Inferior parietal cortex (tissue), 1 donor: ENCODE results near the gene NAPEPLD.

Source experiments
- DNase-seq: peaks from one replicate; pipeline ENCODE4 v3.0.0-alpha.2; 2016; ENCODE audit errors: extremely low spot score

The NAPEPLD gene

DNA sequence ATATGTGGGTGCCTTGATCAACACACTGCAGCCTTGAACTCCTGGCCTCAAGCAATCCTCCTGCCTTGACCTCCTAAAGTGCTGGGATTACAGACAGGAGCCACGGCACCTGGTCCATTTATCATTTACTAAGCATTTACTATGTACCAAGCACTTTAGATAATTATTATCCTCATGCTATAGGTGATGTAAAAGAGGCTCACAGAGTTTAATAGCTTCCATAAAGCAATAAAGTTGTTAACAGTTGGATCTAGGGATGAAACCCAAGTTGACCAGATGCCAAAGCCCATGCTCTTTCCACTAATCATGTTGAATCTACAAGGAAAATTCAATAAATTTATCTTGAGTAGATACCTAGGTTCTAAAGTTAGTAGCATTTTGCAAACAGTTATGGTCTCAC lies 5.0 kb downstream of the NAPEPLD start:
- no peak for DNase-seq

DNA sequence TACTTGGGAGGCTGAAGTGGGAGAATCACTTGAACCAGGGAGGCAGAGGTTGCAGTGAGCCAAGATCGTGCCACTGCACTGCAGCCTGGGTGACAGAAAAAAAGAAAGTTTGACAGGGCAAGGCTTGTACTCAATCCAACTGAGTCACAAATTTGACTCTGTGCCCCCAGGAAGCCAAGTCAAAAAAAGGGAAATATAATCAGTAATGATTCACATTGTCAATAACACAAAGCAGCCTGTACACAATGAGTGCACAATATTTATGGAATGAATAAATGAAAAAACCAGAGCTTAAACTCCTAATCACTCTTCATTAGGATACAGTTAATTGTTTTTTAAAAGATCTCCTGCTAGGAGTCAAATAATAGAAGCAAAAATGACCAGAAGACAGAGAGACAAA lies 6.4 kb downstream of the NAPEPLD start:
- no peak for DNase-seq

DNA sequence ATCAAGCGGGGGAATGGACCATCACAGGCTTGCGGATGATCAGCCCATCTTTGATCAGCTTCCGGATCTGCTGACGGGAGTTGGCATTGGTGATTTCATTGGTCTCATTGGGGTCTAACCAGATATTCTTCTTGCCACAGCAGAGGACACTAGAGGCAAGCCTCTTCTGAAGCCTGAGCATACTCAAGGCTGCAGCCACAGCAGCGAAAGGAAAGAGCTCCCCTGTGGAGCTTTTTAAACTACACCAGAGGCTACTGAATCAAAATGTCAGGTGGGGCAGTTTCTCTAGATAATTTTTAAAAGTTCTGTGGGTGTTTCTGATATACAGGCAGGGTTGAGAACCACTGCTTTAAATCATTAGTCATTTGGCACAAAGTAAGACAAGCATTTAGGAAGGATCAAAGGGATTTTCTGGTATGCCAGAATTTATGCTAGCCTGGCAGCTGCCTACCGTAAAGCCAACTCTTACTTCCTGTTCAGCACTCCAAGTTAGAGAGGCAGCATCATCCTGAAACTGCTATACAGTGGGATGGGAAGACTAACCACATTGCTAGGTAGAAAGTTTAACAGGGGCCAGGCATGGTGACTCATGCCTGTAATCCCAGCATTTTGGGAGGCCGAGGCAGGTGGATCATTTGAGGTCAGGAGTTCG lies 7.0 kb downstream of the NAPEPLD start:
- DNase-seq, result no peak

DNA sequence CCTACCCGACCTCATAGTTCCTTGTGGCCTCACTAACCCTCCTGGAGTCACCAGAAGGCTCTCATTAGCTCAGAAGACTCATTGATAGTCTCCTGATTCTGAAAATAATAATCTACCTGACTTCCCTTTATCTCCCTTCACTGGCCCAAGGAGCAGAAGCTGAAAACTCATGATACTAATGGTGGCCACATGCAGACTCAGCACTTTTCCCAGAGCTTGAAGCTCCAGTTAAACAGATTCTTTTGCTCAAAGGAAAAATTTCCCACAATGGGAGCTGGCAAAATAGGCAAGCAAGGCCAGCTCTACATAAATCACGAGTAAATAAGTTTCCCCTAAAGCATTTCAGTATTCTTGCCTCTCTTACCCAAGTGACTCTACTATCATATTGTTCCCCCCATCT lies 8.2 kb downstream of the NAPEPLD start:
- DNase-seq, result no peak

DNA sequence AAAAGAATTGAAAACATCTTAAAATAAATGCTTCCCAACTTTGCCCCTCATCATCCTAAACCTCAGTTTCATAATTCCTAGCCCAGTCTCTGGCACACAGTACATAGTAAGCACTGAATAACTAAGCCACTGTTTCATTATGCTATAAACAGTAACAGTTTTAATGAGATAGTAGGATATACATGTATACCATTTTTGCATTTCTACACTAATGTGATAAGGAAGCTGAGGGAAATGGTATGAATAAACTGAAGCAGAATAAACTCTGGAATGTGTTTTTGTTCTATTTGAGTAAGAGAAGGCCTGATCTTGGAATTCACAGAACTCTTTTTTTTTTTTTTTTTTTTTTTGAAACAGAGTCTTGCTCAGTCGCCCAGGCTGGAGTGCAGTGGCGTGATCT lies 8.8 kb downstream of the NAPEPLD start:
- no peak for DNase-seq

DNA sequence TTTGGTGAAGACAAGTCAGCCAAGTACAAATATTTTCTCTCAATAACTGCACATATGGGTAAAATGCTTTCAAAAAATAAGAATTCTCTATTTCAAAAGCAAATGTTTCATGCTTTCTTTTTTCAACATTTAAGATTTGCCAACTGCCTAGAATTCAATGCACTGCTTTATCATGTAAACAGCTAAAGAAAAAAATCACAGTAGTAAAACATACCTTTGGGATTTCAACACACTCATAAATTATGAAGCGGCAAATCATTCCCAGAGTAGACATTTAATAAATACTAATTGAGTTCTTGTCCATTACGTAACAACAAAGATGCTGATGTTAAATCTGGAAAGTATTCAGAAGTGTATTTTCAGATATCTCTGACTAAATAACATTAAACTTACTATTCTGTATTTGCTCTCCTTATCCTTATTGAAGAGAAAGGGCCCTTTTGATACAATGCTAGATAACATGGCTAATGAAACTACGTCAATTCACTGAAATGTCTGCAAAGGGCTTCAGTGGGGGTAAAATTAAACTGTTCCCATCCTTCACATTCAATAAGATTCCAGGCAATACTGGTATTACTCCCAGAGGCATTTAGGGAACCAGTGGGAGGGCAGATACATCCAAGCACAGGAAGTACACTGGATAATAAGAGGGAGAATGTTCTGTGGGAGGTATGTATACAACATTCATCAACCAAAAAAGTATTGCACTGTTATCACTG lies 13.9 kb downstream of the NAPEPLD start:
- DNase-seq, result no peak

DNA sequence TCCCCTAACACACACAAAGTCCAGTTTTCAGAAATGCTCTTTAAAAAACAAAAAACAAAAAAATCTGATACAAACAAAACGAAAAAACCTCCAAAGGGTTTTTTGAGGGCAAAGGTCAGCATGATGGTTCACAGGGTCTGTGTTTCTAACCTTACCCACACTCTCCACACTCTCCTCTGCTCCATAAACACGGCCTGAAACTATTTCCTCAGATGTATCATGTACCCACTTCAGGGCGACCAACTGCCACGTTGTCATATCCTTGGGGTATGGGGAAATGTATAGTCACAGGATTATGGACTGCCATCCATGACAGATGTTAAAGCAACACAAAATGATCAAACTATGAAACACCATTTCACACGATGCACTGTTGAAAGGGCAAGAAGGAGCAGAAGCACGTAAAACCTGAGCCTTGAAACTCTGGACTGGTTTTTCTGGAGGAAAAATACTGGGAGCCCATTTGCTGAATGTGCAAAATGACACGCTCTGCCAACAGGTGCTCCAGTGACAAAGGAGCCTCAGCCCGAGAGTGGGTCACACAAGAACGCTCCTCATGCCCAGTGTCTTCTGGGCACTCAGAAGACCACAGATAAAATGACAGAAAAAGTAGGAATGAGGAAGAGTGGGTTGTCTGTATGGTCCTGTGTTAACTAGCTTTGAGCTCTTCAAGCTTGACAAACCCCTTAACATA lies 15.8 kb downstream of the NAPEPLD start:
- DNase-seq, result no peak

DNA sequence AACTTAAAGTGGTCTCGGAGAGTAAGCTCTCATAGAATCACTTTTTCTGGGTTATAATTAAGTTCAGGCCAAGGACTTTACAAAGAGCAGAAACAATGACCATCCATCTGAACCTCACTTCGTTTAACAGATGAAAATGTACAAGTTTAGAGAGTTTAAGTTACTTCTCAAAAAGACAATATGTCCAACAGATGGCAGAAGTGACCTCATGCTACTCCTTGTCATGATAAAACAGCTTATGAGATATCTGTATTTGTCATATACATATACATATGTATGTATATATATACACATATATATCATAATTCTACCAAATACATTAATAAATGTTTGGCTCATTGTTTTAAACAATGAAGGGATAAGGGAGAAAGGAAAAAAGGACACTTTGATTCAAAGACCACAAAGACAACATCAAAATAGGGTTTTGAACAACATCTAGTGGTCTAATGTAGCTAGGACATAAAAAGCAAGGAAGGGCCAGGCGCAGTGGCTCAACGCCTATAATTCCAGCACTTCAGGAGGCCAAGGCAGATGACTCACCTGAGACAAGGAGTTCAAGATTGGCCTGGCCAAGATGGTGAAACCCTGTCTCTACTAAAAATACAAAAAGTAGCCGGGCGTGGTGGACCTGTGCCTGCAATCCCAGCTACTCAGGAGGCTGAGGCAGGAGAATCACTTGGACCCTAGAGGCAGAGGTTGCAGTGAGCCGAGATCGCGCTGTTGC lies 17.8 kb downstream of the NAPEPLD start:
- DNase-seq, result no peak

DNA sequence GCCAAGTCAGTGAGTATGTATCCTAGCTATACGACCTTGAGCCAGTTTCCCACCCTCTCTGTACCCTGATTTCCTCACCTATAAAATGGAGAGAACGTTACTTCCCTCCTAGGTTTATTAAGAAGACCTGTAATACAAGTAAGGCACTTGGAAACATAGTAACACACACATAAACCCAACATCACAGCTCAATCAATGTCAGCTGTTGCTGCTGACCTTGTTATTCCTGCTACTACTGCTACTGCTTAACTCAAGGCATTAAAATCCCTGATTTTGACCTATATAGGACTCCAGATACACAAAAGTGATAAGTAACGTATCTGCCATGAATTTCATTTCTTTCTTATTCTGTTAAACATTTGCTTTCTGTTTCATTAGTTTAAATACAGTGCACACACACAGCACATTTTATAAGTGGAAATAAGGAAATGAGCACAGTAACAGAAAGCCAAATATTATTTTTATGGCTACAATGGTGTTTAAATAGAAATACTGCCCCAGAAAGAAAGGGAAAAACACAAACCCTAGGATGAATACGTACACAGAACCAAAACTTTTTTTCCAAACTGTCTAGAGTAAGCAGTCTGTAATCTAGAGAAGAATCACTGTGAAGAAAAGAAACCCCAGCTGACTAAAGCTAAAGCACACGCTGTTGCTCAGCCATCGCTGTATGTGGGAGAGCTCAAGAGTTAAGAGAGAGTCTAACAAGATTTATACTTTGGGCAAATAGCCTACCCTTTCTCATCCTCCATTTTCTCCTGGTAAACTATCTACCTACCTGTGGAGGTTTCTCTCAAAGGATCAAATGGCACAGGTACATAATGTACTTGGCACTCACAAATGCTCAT lies 19.0 kb downstream of the NAPEPLD start:
- no peak for DNase-seq

DNA sequence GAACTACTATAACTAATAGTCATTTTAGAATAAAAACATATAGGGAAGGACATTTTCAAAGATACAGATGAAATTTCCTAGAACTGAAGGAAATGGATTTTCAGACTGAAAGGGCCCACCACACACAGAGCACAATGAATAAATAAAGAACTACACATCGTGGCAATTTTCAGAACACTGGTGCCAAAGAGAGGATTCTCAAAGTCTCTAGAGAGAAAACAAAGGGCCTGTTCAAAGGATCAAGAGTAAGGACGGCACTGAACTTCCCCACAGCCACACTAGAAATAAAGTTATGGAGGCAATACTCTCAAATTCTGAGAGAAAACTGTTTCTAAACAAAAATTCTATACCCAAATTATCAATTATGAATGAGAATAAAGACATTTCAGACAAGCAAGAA lies 21.9 kb downstream of the NAPEPLD start:
- peak; percentile 82 for DNase-seq

DNA sequence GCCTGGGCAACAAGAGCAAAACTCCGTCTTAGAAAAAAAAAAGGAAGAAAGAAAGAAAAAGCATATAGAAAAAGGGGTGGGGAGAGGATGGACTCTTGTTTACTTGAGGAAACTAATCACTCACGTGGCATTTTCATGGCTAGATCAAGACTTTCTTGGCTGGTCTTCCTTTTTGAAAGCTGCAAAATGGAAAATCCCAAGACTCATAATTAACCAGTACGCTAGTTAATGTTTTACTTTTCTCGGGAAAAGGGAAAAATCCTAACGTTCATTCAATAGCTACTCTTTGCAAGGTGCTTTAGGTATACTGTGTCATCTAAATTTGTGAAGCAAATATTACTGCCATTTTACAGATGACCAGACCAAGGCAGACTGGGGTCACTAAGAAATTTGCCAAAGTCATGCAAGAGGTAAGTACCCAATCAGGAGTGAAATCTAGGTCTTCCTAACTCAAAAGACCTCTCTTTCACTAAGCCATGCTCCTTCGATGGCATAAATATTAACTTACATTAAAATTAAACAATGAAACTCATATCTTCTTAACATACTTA lies 24.4 kb downstream of the NAPEPLD start:
- DNase-seq, result no peak

DNA sequence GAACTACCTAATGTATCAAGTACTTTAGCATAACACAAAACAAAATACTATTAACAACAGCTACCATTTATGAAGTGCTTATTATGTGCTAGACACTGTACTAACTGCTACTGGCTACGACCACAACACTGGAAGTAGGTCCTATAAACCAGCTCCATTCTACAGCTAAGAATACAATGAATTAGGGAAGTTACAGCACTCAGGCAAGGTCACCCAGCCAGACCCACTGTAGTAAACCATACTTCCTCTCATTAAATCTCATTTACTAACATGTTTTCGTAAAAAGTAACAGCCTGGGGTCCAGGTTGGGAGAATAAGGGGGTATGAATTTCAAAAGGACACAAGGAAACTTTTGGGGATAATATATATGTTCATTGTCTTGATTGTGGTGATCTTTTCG lies 25.4 kb downstream of the NAPEPLD start:
- no peak for DNase-seq

DNA sequence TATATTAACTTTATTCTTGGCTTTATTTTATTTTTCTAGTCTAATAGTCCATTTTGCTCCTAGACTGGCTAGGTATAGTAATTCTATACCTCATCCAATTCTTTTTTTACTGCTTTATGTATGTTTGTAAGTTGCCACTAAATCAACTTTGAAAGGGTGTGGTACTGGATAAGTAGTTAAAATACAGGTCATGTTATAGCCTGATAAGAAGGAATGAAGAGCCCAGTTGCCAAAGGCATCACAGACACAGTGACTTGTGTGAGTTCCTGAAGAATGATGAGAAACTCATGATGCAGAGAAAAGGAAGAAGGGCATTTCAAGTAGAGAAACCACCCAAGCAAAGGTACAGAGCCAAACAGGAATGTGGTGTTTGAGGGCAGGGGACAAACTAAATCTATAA lies 27.3 kb downstream of the NAPEPLD start:
- DNase-seq, result no peak

DNA sequence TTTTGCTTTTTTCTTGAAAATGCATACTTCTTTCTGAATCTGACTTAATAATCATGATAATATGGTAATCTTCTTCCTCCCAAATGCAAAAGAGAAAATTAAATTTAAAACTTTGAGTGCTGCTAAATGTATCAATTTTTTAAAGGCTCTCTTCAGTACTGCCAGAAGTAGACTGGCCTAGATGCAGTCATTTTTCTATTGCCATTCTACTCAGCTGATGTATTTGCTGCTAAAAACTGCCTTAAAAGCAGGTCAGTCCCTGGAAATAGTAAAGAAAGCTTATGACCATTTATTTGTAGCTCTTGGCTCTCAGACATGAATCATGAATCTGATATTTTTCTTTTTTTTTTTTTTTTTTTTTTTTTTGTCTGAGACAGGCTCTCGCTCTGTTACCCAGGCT lies 28.5 kb downstream of the NAPEPLD start:
- DNase-seq, result no peak

DNA sequence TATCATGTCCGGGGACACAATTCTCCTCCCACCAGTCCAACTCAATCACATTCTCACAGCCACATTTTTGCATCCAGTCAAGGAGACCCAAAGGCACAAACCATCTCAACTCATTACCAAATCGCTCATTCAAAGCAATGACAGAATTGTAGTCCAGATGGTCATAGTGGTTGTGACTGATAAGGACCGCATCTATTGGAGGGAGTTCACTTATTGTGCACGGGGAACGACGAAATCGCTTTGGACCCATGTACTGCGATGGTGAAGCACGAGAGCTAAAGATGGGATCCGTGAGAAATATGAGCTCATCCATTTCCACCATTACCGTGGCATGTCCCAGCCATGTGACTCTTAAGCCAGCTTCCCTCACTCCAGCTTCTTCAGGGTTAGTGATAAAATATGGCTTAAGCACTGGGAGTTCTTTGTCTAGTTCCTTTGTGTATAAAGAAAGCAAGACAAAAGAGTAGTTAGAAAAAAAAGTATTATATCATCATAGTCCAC lies 29.1 kb downstream of the NAPEPLD start:
- DNase-seq, result no peak

DNA sequence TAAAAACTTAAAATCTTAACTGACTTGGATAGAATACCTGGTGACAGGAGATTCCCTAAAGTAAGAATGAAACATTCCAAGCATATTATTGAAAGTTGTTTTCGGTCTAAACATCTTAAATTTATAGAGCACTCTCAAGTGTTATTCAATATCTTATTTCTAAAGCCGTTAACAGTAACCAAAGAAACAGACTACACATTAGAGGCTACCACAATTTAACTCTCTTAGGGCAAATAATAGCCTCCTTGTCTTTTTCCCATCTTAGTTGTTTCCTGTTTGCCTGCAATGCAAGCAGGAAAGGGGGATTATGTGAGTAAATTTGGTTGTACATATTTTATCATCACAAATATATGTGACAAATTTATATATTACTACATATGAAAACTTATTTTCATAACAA lies 31.4 kb downstream of the NAPEPLD start:
- no peak for DNase-seq

DNA sequence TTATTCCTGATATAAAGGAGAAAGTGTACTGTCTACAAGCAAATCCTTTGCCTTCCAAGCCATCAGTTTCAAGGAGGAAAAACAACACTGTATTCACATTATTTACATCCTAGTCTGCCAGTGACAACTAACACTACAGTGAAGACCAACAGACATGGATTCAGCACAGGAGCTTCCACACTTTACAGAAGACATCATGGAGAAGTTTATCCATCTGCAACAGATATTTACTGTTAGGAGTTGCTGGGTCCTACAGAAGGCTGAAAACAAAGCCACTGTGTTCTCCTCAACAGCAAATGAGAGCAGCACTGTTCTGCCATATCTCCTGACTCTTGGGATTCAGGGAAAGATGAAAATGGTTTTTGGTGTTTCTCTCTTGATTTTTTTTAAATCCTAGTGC lies 31.9 kb downstream of the NAPEPLD start:
- DNase-seq, result peak; percentile 68

DNA sequence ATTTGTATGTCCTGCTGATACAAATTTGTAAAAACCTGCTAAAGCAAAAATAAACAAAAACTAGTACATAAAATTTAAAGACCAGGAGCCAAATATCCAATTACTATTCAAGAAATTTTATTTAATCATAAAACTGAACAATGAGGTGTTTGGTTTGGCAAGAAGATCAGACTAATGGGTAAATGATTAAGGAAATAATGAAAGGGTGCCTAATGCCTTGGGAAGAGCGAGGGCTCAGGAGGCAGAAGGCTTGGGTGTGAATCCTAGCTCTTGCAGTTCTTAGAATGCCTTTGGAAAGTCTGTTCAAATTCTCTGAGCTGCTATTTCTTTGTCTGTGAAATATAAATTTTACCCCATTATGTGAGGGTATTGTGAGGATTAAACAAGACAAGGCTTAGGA lies 32.4 kb downstream of the NAPEPLD start:
- DNase-seq, result no peak

DNA sequence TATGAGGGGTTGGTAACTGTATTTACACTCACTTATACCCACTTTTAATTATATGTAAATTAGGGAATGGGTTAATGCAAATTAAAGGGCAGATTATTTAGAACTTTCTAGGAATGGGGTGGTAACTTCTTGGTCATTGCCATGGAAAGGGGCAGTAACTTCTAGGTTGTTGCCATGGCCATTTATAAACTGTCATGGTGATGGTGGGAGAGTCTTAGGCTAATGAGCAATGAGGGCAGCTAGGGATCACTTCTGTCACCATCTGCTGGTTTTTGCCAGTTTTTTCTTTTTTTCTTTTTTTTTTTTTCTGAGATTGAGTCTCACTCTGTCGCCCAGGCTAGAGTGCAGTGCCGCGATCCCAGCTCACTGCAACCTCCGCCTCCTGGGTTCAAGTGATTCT lies 33.1 kb downstream of the NAPEPLD start:
- DNase-seq, result no peak

DNA sequence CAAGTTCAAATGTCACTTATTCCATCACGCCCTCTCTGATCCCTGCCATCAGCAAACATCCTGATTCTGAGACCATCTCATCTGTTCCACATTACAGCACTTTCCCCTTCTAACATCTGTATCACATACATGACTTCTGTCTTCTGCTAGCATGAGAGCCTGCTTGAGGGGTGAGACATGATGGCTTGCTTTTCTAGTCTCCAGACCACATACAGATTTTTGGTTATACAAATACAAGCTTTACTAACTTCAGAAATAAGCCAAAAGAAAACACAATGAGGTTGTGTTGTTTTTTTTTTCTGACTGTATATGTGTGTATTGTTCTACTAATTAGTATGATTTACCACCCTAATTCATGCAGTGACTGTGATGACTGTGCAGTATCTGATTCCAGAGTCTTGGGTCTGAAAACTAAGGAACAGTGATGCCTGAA lies 34.3 kb downstream of the NAPEPLD start:
- DNase-seq, result no peak

DNA sequence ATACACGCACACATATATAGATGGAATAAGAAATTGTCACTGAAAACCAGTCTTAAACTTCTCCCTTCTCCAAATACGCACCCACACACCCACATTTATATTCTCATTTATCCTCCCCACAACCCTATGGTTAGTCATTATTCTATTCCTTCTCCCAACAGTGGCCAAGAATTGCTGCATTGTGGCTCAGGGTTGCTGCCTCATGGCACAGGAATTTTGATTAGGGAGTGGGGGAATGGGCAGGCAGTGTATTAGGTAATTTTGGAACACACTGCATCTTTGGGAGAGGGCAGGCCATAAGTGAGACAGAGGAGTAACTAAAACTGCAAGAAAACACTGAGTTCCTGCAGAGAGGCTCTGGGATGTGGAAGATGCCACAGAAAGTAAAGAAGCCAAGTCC lies 35.7 kb downstream of the NAPEPLD start:
- DNase-seq, result no peak
